ENCODE measurements around the gene MCL1. TPM values are rescaled to one million over a fixed set of nuclear protein-coding genes. Genes with fewer than 3 reads are reported as not detected.
A peak's percentile ranks its signal among the peaks of the same experiment; 100 is the strongest.
"Not testable (repeated sequence)": the region's sequence is repeated elsewhere in the genome, so short reads cannot be mapped to it uniquely, and the experiment has no call there.

MCL1 gene
- total and polyA plus RNA-seq, 2 of the 13 experiments (the other 11 are each of a cell fraction or from before 2014, with no cell fraction given) = 69.5 to 125 TPM

DNA sequence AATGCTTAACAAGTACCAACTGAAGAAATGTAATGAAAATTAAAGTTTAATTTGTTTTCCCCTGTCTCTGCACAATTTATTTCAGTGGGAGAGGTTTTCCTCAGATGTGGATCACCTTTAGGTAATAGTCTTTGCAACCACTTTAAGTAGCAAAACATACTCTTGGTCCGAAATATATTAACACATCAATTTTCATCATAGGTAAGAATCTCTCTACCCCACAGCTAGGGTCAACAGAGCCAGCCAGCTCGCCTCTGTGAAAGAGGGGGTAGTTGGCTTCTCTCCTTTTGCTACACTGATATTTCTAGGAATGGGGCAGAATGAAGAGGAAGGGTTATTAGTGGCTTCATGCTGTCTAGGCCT is 24.8 kb upstream of the MCL1 start (continued):
- TF ChIP-seq, protein P1, sequence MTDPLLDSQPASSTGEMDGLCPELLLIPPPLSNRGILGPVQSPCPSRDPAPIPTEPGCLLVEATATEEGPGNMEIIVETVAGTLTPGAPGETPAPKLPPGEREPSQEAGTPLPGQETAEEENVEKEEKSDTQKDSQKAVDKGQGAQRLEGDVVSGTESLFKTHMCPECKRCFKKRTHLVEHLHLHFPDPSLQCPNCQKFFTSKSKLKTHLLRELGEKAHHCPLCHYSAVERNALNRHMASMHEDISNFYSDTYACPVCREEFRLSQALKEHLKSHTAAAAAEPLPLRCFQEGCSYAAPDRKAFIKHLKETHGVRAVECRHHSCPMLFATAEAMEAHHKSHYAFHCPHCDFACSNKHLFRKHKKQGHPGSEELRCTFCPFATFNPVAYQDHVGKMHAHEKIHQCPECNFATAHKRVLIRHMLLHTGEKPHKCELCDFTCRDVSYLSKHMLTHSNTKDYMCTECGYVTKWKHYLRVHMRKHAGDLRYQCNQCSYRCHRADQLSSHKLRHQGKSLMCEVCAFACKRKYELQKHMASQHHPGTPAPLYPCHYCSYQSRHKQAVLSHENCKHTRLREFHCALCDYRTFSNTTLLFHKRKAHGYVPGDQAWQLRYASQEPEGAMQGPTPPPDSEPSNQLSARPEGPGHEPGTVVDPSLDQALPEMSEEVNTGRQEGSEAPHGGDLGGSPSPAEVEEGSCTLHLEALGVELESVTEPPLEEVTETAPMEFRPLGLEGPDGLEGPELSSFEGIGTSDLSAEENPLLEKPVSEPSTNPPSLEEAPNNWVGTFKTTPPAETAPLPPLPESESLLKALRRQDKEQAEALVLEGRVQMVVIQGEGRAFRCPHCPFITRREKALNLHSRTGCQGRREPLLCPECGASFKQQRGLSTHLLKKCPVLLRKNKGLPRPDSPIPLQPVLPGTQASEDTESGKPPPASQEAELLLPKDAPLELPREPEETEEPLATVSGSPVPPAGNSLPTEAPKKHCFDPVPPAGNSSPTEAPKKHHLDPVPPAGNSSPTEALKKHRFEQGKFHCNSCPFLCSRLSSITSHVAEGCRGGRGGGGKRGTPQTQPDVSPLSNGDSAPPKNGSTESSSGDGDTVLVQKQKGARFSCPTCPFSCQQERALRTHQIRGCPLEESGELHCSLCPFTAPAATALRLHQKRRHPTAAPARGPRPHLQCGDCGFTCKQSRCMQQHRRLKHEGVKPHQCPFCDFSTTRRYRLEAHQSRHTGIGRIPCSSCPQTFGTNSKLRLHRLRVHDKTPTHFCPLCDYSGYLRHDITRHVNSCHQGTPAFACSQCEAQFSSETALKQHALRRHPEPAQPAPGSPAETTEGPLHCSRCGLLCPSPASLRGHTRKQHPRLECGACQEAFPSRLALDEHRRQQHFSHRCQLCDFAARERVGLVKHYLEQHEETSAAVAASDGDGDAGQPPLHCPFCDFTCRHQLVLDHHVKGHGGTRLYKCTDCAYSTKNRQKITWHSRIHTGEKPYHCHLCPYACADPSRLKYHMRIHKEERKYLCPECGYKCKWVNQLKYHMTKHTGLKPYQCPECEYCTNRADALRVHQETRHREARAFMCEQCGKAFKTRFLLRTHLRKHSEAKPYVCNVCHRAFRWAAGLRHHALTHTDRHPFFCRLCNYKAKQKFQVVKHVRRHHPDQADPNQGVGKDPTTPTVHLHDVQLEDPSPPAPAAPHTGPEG (CRISPR knock-in tag; IDR thresholded peaks at IDR 0.05) = peak; percentile 10; the same call in 1 of the 2 replicates
- no peak for TF ChIP-seq HCFC1 (IDR thresholded peaks at IDR 0.05; ENCODE audit: low read depth, low read length)

- FAIRE-seq (no peak), DNase-seq (ENCODE audit: low spot score) (no peak), ATAC-seq (no peak)
- Histone ChIP-seq H3K79me2 (ENCODE audit: insufficient read depth, low read length) (peaks cover 3% of the 10 kb centered on the region), H3K27ac (ENCODE audit: extremely low read length, insufficient read depth, low read length) (peak overlapping the region; percentile 89), H3K9me3 (ENCODE audit: low read length) (no peaks in the 10 kb centered on the region), H3K9ac (ENCODE audit: insufficient read depth, low read depth, low read length) (no peak overlapping the region), H2AFZ (ENCODE audit: low read length) (no peak overlapping the region), H3K4me2 (ENCODE audit: low read depth, low read length) (peak overlapping the region; percentile 70; the same call in 1 of the 2 replicates), H4K20me1 (ENCODE audit: insufficient read depth, low read length) (no peaks in the 10 kb centered on the region), H3K4me3 (replicated peaks in 1 of 3; ENCODE audit: insufficient read depth in 1 of 3, low read depth in 2 of 3, low read length in 3 of 3) (no peak overlapping the region), H3K4me1 (ENCODE audit: insufficient read depth, low read length) (peaks cover 64% of the 10 kb centered on the region), H3K36me3 (replicated peaks in 1 of 2; ENCODE audit: control insufficient read depth in 1 of 2, insufficient read depth in 2 of 2, low read length in 2 of 2) (peaks cover 0 to 1% of the 10 kb centered on the region in 2 experiments; a peak in 3 of 5 replicates), H3K27me3 (ENCODE audit: control insufficient read depth in 1 of 2, insufficient read depth in 2 of 2, low read length in 2 of 2) (no peaks in the 10 kb centered on the region)
- in situ Hi-C loops (cut with HindIII; ENCODE audit: extremely low pct_ligation_motif_present, low pct_unique_long_range_greater_than_20kb) (no loop called here), intact Hi-C loops (cut with micrococcal nuclease; ENCODE audit: unreplicated experiment) (no loop called here)
- POLR2A ChIA-PET = interaction anchor here (1.0 to 6.3 kb wide), 9 partner anchors 10 to 41 kb away, joined by 3 to 108 read pairs (median 6); partner anchors contain the start of genes ENSA and MCL1
- WGBS (ENCODE audit: low lambda C conversion rate) = 77% methylated on average over 3 of the region's 3 CpGs
- CTCF ChIA-PET (ENCODE audit: low intra/inter-chr PET ratio, low total read pairs) = no interaction called here
- BruUV-seq (replicated peaks) = no TSS peak
- no peak for TF ChIP-seq ZNF883 (CRISPR knock-in tag; IDR thresholded peaks at IDR 0.05; ENCODE audit: not compliant biosample characterization)
- TF ChIP-seq, protein P2, sequence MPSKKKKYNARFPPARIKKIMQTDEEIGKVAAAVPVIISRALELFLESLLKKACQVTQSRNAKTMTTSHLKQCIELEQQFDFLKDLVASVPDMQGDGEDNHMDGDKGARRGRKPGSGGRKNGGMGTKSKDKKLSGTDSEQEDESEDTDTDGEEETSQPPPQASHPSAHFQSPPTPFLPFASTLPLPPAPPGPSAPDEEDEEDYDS (CRISPR knock-in tag; IDR thresholded peaks at IDR 0.05) = no peak
- TF ChIP-seq ZFP82 (CRISPR knock-in tag; IDR thresholded peaks at IDR 0.05; ENCODE audit: borderline replicate concordance) = no peak
- no peak for TF ChIP-seq ZNF20 (CRISPR knock-in tag; IDR thresholded peaks at IDR 0.05)
- no peak for TF ChIP-seq ZSCAN25 (CRISPR knock-in tag; IDR thresholded peaks at IDR 0.05)
- no peak for TF ChIP-seq BORCS8-MEF2B (CRISPR knock-in tag; IDR thresholded peaks at IDR 0.05)
These were observed 24.3 kb upstream of the MCL1 start for GRCh38 chr1:150603711-150604110.

GRCh38 chr1:150602372-150602771 is 23.0 kb upstream of the MCL1 start:
- ATAC-seq; FAIRE-seq; DNase-seq (ENCODE audit: low spot score); intact Hi-C loops (cut with micrococcal nuclease; ENCODE audit: unreplicated experiment); H3K4me3 ChIP-seq (replicated peaks in 1 of 3; ENCODE audit: insufficient read depth in 1 of 3, low read depth in 2 of 3, low read length in 3 of 3); in situ Hi-C loops (cut with HindIII; ENCODE audit: extremely low pct_ligation_motif_present, low pct_unique_long_range_greater_than_20kb); H3K27me3 ChIP-seq (ENCODE audit: control insufficient read depth in 1 of 2, insufficient read depth in 2 of 2, low read length in 2 of 2); H3K79me2 ChIP-seq (ENCODE audit: insufficient read depth, low read length); CTCF ChIA-PET (ENCODE audit: low intra/inter-chr PET ratio, low total read pairs); H4K20me1 ChIP-seq (ENCODE audit: insufficient read depth, low read length); H2AFZ ChIP-seq (ENCODE audit: low read length); H3K9ac ChIP-seq (ENCODE audit: insufficient read depth, low read depth, low read length); BruUV-seq (replicated peaks); H3K27ac ChIP-seq (ENCODE audit: extremely low read length, insufficient read depth, low read length); H3K36me3 ChIP-seq (replicated peaks in 1 of 2; ENCODE audit: control insufficient read depth in 1 of 2, insufficient read depth in 2 of 2, low read length in 2 of 2); H3K9me3 ChIP-seq (ENCODE audit: low read length); H3K4me2 ChIP-seq (ENCODE audit: low read depth, low read length): not testable (repeated sequence)
- peaks cover 77% of the 10 kb centered on the region for H3K4me1 ChIP-seq (ENCODE audit: insufficient read depth, low read length)
- over 99% methylated on average over 12 of the region's 12 CpGs for WGBS (ENCODE audit: low lambda C conversion rate)
- POLR2A ChIA-PET = interaction anchor here (0.8 to 6.3 kb wide), 3 partner anchors 10 to 31 kb away, joined by 3 to 108 read pairs (median 3); partner anchors contain the start of gene MCL1
